ENCODE data around the gene PSD2.

Gene PSD2

DNA sequence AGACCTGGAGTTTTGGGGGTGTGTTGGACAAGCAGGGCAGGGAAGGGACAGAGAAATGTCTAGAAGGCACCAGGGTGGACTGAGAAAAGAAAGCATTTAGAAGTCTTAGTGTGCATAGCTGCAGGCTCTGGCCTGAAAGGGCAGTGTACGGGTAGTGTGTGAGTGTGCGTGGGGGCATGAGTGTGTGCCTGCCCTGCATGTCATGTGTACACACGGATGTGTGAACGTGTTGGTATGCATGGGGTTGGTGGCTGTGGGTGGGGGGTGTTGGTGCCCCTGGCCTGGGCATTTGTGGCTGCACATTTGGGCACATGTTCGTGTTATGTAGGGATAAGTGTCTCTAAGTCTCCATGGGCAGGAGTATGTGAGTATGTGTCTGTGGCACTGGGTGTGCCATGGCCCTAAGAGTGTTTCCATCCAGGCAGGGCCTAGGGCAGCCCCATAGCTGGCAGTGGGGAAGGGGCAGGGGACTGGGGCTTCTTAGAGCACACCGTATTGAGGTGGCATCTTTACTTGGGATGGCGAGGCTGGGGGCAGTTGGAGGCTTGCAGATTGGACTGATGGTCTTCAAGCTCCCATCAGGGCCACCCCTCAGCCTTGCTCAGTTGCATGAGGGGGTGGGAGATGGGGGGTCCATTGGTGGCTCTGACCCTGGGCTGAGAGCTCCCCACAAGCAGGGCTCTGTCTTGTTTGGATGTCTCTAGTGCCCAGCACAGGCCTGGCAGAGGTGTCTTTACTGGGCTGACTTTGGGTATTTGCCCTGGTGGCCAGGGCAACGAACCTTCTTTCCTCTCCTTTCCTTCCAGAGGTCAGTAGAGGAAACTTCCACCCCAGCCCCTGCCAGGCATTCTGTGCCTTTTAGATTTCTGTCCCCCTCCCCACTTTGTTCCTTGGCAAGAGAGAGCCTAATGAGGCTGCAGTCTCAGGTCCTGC, 15.0 kb downstream of the PSD2 start:
- TF ChIP-seq, protein P1, sequence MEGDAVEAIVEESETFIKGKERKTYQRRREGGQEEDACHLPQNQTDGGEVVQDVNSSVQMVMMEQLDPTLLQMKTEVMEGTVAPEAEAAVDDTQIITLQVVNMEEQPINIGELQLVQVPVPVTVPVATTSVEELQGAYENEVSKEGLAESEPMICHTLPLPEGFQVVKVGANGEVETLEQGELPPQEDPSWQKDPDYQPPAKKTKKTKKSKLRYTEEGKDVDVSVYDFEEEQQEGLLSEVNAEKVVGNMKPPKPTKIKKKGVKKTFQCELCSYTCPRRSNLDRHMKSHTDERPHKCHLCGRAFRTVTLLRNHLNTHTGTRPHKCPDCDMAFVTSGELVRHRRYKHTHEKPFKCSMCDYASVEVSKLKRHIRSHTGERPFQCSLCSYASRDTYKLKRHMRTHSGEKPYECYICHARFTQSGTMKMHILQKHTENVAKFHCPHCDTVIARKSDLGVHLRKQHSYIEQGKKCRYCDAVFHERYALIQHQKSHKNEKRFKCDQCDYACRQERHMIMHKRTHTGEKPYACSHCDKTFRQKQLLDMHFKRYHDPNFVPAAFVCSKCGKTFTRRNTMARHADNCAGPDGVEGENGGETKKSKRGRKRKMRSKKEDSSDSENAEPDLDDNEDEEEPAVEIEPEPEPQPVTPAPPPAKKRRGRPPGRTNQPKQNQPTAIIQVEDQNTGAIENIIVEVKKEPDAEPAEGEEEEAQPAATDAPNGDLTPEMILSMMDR (conservative IDR thresholded peaks at IDR 0.05) = no peak
- H3K27ac ChIP-seq = no peak overlapping the region

DNA sequence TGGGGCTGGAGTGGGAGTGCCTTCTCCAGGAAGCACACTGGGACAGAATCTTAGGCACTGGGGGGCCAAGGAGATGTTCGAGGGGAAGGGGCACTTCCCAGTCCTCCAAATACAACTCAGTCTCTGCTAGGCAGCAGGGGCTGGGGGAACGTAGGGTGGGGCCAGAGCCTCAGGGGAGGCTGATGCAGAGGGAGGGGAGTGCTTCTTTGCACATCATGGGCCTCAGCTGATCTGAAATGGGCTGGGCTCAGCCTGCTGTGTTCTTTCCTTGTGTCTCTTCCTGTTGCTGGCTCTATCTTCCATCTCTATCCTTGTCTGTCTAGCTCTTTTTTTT, 15.6 kb downstream of the PSD2 start:
- TF ChIP-seq, protein P1 (conservative IDR thresholded peaks at IDR 0.05) = no peak
- H3K27ac ChIP-seq = no peak overlapping the region

DNA sequence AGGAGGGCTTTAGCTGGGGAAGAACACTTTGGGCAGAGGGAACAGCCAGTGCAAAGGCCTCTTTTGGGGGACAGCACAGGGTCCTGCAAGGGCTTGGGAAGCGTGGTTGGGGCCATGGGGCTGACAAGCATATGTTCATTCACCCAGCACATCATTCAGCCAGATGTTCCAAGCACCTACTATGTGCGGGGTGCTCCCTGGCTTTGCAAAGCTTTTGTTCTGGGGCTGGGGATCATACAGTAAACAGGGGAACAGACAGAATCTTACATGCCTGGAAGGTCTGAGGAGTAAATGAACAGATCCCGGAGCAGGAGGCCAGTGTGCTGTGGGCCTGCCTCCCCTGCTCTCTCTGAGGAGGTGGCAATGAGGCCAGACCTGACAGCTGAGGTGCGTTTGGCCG, 16.7 kb downstream of the PSD2 start:
- TF ChIP-seq, protein P1 (conservative IDR thresholded peaks at IDR 0.05) = no peak
- H3K27ac ChIP-seq = no peak overlapping the region

DNA sequence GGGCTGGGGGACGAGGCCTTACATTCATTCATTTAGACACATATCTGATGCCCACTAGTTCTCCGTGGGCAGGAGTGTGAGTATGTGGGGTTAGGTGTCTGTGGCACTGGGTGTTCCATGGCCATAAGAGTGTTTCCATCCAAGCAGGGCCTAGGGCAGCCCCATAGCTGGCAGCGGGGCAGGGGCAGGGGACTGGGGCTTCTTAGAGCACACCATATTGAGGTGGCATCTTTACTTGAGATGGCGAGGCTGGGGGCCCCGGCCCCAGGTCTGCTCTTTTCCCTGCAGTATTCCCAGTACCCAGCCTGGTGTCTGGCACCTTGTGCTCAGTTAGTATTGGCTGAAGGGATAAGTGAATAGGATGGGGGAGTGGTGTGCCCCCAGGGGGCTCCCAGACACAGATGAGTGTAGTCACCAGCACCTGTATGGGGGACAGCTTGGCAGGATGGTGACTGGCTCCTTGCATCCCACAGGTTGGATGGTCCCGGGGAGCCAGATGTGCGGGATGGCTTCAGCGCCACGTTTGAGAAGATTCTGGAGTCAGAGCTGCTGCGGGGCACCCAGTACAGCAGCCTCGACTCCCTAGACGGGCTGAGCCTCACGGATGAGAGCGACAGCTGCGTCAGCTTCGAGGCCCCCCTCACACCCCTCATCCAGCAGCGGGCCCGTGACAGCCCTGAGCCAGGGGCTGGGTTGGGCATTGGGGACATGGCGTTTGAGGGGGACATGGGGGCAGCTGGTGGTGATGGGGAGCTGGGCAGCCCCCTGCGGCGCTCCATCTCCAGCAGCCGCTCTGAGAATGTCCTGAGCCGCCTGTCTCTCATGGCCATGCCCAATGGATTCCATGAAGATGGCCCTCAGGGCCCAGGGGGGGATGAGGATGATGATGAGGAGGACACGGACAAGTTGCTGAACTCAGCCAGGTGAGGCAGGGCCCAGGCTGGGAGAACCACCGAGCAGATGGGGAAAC, 17.5 kb downstream of the PSD2 start:
- no peak overlapping the region for H3K27ac ChIP-seq
- TF ChIP-seq, protein P1 (conservative IDR thresholded peaks at IDR 0.05) = no peak

DNA sequence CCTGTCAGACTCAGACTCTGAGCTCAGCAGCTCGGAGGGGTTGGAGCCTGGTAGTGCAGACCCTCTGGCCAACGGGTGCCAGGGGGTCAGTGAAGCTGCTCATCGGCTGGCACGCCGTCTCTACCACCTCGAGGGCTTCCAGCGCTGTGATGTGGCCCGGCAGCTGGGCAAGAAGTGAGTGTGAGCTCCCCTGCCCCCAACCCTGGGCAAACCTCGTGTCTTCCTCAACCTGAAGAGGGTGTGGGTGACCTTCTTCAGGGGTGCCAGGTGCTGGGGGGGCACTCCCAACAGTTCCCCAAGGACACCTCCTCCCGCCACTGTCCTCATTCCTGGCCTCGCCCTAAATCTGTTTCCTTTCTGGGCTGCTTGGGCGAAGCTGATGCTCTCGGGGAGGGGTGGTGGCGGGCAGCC, 18.6 kb downstream of the PSD2 start:
- TF ChIP-seq, protein P1 (conservative IDR thresholded peaks at IDR 0.05) = no peak
- H3K27ac ChIP-seq = no peak overlapping the region

DNA sequence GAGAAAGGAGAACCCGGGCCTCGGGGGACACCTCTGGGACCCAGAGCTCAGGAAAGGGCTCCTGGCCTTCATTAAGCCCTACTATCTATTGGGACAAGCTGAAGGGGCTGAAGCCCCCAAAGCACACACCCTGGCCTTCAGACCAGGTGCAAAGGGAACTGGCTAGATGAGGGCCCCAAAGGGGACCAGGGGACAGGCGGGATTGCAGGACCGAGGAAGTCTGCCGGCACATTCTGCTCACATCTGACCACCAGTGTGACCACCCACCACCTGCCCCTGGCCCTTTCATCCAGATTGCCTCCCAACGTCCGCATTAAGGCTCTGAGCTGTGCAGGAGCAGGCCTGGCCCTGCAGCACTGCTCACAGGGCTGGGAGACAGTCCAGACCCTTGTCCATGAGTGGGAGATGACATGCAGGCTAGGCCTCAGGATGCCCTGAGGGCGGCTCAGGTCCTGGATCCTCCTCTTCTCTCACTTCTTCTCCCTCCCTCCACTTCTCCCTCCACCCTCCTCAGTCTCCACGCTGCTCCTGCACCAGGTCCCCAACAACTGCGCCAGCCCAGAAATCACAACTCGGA, 19.2 kb downstream of the PSD2 start:
- H3K27ac ChIP-seq = no peak overlapping the region
- TF ChIP-seq, protein P1 (conservative IDR thresholded peaks at IDR 0.05) = no peak

DNA sequence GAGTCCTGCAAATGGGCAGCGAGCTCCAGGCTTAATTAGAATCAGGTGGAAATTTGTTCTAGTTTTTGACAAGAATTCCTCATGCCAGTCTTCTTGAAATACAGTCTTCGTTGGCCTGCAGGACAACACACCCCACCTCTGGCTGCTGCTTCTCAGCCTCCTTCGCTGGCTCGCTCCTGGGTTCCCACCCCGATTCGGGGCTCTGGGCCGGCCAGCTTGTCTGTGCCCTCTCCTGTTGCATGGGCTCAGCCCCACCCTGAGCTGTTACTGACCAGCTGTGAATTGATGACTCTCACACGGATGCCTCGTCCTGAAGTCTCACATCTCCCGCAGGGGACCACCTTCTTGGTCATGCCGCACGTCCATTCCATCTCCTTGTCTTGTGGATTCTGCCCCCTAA, 21.0 kb downstream of the PSD2 start:
- TF ChIP-seq, protein P1 (conservative IDR thresholded peaks at IDR 0.05) = no peak

More for the DNA sequence above, 21.0 kb downstream of the PSD2 start:
- H3K27ac ChIP-seq = no peak overlapping the region

All from VCaP (cell line).